Hematopoietic multipotent progenitor cell treated with erythropoietin and hydrocortisone succinate and interleukin-3 and kit ligand, for 6 days (in vitro differentiated cells): ENCODE measurements around the gene SORCS2.

ENCODE experiments used
- DNase-seq: peaks from one replicate; pipeline ENCODE4 v3.0.0-alpha.2; 2015

Gene SORCS2

GRCh38 chr4:7187168-7187535 lies 5.2 kb upstream of the SORCS2 start:
- no peak for DNase-seq

- DNase-seq, result no peak
Observed at GRCh38 chr4:7187691-7188090, 4.6 kb upstream of the SORCS2 start.

GRCh38 chr4:7189066-7189465 lies 3.3 kb upstream of the SORCS2 start:
- DNase-seq, result no peak

GRCh38 chr4:7189475-7190277 lies 2.7 kb upstream of the SORCS2 start:
- DNase-seq, result no peak

GRCh38 chr4:7190278-7190594 lies 2.1 kb upstream of the SORCS2 start:
- no peak for DNase-seq

GRCh38 chr4:7190691-7191545 lies 1.4 kb upstream of the SORCS2 start:
- no peak for DNase-seq

- DNase-seq, result no peak
Observed at GRCh38 chr4:7191546-7192251, 639 bp upstream of the SORCS2 start.

GRCh38 chr4:7193030-7193958 lies 956 bp downstream of the SORCS2 start:
- no peak for DNase-seq

- DNase-seq, result peak; percentile 41
Observed at GRCh38 chr4:7194251-7195140, 2.2 kb downstream of the SORCS2 start.

- DNase-seq, result no peak
Observed at GRCh38 chr4:7195141-7195515, 2.8 kb downstream of the SORCS2 start.

GRCh38 chr4:7195546-7196287 lies 3.4 kb downstream of the SORCS2 start:
- no peak for DNase-seq

- DNase-seq, result no peak
Observed at GRCh38 chr4:7196288-7196651, 3.9 kb downstream of the SORCS2 start.

GRCh38 chr4:7196736-7197135 lies 4.4 kb downstream of the SORCS2 start:
- DNase-seq, result no peak

GRCh38 chr4:7197910-7198309 lies 5.6 kb downstream of the SORCS2 start:
- DNase-seq, result no peak

- DNase-seq, result no peak
Observed at GRCh38 chr4:7198440-7199128, 6.2 kb downstream of the SORCS2 start.

- no peak for DNase-seq
Observed at GRCh38 chr4:7199129-7199725, 6.9 kb downstream of the SORCS2 start.

GRCh38 chr4:7199771-7200441 lies 7.6 kb downstream of the SORCS2 start:
- no peak for DNase-seq

- no peak for DNase-seq
Observed at GRCh38 chr4:7200801-7201200, 8.5 kb downstream of the SORCS2 start.
